ENCODE measurements around the gene MSLN.

MSLN gene

GRCh38 chr16:723695-724094, 36.8 kb upstream of the MSLN start:
- no peak for DNase-seq

- no peak for DNase-seq
Measured at GRCh38 chr16:724188-725040, 36.1 kb upstream of the MSLN start.

GRCh38 chr16:725041-725376, 35.5 kb upstream of the MSLN start:
- no peak for DNase-seq

GRCh38 chr16:725463-726187, 34.9 kb upstream of the MSLN start:
- no peak for DNase-seq

- no peak for DNase-seq
Measured at GRCh38 chr16:726188-726437, 34.4 kb upstream of the MSLN start.

DNA sequence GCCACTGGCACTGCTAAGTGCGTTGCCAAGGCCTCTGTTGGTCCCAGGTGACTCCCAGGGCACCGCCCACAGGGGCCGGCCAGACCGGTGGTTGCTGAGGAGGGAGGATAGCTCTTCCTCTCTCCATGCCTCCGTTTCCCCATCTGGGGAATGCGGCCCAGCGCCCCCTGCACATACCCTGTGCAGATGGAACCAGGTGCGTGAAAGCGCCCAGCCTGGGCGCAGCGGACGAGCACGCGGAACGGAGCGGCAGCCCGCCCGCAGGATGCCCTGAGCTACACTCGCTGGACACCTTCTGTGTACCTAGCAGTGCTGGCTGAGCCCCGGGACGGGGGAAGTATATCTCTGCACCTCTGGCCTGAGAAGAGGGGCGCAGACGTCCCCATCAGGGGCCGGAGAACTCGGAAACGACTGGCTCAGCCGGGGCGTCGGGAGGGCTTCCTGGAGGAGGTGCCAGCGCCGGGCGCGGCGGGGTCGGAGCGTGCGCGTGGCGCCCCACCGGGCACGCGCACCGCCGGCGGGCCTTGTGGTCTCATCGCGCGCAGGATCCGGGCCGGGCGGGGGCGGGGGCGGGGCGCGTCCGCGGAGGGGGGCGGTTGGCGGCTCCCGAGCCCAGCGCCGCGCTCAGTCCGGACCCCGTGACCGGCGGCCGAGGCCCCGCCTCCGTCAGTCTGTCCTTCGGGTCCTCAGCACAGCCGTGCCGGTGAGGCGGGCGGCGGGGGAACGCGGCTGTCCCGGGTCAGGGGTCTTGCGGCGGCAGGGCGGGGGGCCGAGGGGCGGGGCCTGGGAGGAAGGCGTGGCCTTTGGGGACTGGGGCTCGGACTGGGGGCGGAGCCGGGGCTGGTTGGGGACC, 33.9 kb upstream of the MSLN start, which contains the start of the genes CCDC78 and HAGHL:
CCDC78 (minus strand) TSS at position 6 of the 853 bp plus-strand sequence. CDS start 76 bp downstream, outside the sequence.
HAGHL (plus strand) TSS at position 669 of the 853 bp plus-strand sequence. CDS start 404 bp downstream, outside the sequence.
- DNase-seq: no peak

GRCh38 chr16:727291-727977, 33.1 kb upstream of the MSLN start:
- DNase-seq: no peak

DNA sequence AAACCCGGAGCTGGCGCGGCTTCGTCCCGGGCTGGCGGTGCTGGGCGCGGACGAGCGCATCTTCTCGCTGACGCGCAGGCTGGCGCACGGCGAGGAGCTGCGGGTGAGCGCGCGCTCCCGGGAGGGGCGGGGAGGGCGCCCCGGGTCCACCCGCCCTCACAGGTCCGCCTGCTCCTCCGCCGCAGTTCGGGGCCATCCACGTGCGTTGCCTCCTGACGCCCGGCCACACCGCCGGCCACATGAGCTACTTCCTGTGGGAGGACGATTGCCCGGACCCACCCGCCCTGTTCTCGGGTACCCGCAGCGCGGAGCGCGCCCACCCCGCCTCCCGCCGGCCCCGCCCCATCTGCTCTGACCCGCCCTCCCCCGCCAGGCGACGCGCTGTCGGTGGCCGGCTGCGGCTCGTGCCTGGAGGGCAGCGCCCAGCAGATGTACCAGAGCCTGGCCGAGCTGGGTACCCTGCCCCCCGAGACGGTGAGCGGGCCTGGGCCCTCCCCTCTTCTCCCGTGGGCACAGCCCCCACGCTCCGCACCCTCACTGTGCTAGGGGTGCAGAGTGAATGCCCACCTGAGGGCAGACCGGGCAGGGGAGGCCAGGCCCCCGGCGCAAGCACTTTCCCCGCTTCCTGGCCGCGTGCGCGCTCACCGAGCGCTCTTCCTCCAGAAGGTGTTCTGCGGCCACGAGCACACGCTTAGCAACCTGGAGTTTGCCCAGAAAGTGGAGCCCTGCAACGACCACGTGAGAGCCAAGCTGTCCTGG, 32.2 kb upstream of the MSLN start:
- DNase-seq: peak in 1 of 2 experiments; percentile 48

- DNase-seq: no peak
Measured at GRCh38 chr16:728890-729744, 31.4 kb upstream of the MSLN start.

GRCh38 chr16:729768-730665, 30.5 kb upstream of the MSLN start:
- no peak for DNase-seq

DNA sequence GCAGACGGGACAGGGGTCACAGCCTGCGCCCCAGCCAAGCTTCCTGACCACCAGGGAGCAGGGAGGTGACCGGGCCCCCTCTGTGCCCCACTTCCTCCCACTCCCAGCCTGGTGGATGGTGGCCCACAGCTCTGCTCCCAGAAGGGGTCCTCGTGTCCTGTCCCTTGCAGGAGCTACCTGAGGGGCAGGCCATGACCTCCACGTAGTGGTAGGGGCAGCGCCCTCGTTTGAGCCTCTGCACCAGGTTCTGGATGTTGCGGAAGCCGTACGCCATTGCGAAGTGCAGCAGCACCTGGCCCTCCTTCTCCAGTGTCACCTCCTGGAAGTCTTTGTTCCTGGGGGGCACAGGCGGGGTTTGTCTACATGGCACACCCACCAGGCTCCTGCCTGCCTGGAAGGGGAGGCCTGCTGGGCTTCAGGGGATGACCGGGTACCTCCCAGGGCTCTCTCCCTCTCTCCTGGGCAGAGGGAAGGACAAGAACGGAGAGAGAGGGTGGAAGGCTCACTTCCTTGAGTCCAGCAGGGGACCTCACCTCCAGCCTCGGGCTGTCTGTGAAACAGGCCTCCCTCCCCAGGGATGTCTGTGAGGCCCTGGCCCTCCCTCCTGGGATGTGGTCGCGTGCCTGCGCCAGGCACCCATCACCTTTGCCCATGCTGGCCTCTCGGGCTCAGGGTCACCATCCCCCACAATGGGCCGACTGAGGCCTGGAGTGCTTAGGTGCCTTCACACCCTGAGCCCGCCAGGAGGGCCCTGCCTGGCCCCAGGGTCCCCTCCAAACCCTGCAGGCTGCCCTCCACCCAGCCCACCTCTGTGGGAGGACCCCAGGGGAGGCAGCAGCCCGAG, 29.6 kb upstream of the MSLN start:
- DNase-seq: no peak

GRCh38 chr16:732332-732731, 28.2 kb upstream of the MSLN start:
- DNase-seq: no peak

DNA sequence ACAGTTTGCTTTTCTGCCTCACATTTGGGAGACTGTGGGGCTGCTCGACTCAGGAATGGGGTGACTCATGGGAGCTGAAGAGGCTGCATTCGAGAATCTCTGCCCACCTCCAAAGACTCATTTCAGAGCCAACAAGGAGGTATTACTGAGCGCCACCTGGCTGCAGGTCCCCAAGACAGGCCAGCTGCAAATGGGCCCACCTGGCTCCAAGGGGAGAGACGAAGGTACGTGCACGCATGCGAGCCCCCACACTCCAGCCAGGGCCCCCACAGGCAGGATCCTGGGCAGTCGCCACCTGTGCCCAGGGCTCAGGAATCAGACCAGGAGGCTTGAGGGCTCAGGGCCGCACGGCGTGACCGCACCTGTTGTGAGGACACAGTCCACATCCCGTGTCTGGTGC, 27.6 kb upstream of the MSLN start:
- DNase-seq: no peak

- DNase-seq: no peak
Measured at GRCh38 chr16:733382-734207, 26.9 kb upstream of the MSLN start.

- DNase-seq: no peak
Measured at GRCh38 chr16:734208-734980, 26.1 kb upstream of the MSLN start.

DNA sequence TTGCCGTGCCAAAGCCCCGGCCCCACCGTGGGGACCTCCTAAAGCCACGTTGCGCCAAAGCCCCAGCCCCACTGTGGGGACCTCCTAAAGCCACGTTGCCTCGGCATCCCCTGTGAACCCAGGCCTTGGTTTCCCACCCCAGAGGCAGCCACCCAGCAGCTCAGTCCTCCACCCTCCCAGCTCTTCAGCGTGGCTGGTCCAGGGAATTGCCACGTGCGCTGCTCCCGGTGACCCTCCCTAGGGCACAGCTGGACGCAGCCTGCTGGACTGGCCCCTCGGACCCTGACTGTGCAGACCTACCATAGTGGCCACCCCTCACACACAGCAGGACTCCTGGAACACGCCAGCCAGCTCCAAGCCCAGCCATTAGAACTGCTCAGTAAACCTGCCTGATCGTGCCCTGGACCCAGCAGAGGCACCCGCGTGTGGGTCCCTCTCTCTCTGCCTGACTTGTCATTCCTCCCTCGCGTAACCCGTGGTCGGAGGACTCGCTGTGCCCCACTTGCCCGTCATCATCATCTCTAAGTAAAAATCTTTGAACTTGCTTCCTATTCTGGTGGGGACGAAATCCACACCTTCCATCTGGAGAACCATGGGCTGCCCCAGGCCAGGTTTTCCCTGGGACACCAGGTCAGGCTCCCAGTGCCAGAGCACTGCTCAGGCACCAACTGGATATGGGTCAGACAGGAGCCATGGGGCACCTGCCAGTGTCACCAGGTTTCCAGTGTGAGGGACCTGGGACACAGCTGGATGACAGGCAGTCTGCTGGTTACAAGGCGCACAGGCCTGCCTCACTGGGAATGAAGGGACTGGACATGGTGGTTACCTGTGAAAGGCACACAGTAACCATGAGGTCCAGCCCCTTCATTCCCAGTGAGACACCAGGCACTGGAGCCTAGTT, 25.3 kb upstream of the MSLN start:
- DNase-seq: no peak
